AG09319 (cell line): ENCODE results near the gene PCMTD2.

Experiments used
- DNase-seq: peaks from one replicate; pipeline ENCODE4 v3.0.0-alpha.2; 2010; ENCODE audit warnings: low read depth; ENCODE audit errors: extremely low read depth
- CTCF ChIP-seq: IDR thresholded peaks from 2 replicates; pipeline ENCODE4 v1.5.1; 2011; ENCODE audit warnings: low read depth, mild to moderate bottlenecking, inconsistent platforms, low read length, moderate library complexity

The PCMTD2 gene

GRCh38 chr20:64236137-64237088 is 19.1 kb upstream of the PCMTD2 start:
- no peak for TF ChIP-seq CTCF
- DNase-seq, result no peak

- TF ChIP-seq CTCF, result no peak
- no peak for DNase-seq
These were observed 18.2 kb upstream of the PCMTD2 start for GRCh38 chr20:64237316-64237715.

GRCh38 chr20:64238115-64238825 is 17.3 kb upstream of the PCMTD2 start:
- DNase-seq, result no peak
- TF ChIP-seq CTCF, result no peak

- TF ChIP-seq CTCF, result no peak
- DNase-seq, result no peak
These were observed 16.6 kb upstream of the PCMTD2 start for GRCh38 chr20:64238851-64239387.

- no peak for TF ChIP-seq CTCF
- no peak for DNase-seq
These were observed 15.9 kb upstream of the PCMTD2 start for GRCh38 chr20:64239449-64240242.

- no peak for DNase-seq
- no peak for TF ChIP-seq CTCF
These were observed 15.1 kb upstream of the PCMTD2 start for GRCh38 chr20:64240243-64241015.
